ENCODE results near the gene HOXA3. TPM values are rescaled to one million over a fixed set of nuclear protein-coding genes. Genes with fewer than 3 reads are reported as not detected.

HOXA3 gene
- total and polyA plus RNA-seq, 4 experiments from 2014 or later = 0.07 TPM; not detected in 3

DNA sequence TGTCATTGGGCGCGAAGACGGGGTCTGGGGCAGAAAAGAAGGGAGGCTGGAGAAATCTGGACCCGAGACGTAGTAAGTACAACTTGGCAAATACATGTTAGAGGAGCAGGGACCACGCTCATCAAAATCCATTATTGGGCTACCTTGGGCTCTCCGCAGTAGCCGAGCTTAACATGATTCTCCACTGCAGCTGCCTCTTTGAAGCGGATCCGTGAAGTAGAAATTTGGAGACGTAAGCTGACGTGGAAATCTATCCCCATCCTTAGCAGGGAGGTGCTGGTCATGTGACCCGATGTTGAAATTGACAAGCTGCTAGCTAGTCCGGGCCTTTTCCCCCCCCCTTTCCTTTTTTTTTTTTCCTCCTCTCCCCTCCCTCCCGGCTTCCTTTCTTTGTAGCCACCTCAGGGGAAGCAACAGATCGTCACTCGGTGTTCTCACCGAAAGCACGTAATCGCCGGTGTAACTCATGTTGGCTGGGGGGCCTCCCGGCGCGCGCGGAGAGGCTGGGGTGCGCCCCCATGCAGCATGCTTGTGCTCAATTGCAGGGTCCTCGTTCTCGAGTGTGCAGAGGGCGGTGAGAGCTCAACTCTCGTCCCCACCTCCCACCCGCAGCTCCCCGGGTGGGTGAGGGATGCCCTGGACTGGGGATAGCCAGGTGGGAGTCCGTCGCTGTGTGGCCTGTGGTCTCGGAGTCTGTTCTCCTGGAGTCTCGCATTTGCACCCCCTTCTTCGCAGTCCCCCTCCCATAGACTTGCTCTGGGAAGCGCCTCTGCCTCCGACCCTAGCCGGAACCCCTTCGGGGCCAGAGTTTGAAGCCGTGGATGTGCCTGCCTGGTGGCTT is 32.9 kb upstream of the HOXA3 start, which contains the start of gene HOXA11:
HOXA11 (minus strand) TSS at position 220 of the 841 bp plus-strand sequence; CDS start at position 132, 88 bp downstream.
- peak within 1 kb of the TSS in 6 of 7 donors; percentile 64 to 89 (median 68) for H3K27ac Mint-ChIP-seq
- H3K4me1 Mint-ChIP-seq = peaks cover 29 to 63% (median 44%) of the 10 kb centered on the region in 4 donors
- H3K4me3 Mint-ChIP-seq = peak within 1 kb of the TSS; percentile 67 to 88 (median 77)
- ChIA-PET POLR2A (ENCODE audit: partially characterized antibody) (interaction anchor here (0.9 to 3.1 kb wide), 5 partner anchors 10 to 17 kb away, joined by 3 to 9 read pairs (median 3); no protein-coding TSS in a partner anchor), CTCF (ENCODE audit: partially characterized antibody) (interaction anchor here (0.5 to 1.6 kb wide), 4 partner anchors 9 to 577 kb away, joined by 3 to 8 read pairs (median 4); no protein-coding TSS in a partner anchor)
- H3K4me1 ChIP-seq (ENCODE audit: insufficient read depth, low read length) = peaks cover 59% of the 10 kb centered on the region
- no peaks in the 10 kb centered on the region for H3K36me3 ChIP-seq (ENCODE audit: insufficient read depth, low read length)
- H3K9me3 Mint-ChIP-seq = peaks cover 0 to 11% (median 1%) of the 10 kb centered on the region in 8 donors
- peaks cover 80% of the 10 kb centered on the region for H3K27me3 ChIP-seq (ENCODE audit: insufficient read depth, low read length)
- peaks cover 0 to 1% of the 10 kb centered on the region in 2 donors for H3K36me3 Mint-ChIP-seq
- intact Hi-C loops (cut with micrococcal nuclease) = no loop called here
- H3K27ac ChIP-seq (ENCODE audit: low read depth, low read length) = no peak within 1 kb of the TSS
- H3K27me3 Mint-ChIP-seq = peaks cover 65 to 74% of the 10 kb centered on the region in 2 donors
- no peaks in the 10 kb centered on the region for H3K9me3 ChIP-seq (ENCODE audit: control insufficient read depth in 1 of 2, low read length in 2 of 2)
- no peak for DNase-seq
- H3K4me3 ChIP-seq (ENCODE audit: low read length in 2 of 2) = peak within 1 kb of the TSS in 1 of 2 donors; percentile 39

DNA sequence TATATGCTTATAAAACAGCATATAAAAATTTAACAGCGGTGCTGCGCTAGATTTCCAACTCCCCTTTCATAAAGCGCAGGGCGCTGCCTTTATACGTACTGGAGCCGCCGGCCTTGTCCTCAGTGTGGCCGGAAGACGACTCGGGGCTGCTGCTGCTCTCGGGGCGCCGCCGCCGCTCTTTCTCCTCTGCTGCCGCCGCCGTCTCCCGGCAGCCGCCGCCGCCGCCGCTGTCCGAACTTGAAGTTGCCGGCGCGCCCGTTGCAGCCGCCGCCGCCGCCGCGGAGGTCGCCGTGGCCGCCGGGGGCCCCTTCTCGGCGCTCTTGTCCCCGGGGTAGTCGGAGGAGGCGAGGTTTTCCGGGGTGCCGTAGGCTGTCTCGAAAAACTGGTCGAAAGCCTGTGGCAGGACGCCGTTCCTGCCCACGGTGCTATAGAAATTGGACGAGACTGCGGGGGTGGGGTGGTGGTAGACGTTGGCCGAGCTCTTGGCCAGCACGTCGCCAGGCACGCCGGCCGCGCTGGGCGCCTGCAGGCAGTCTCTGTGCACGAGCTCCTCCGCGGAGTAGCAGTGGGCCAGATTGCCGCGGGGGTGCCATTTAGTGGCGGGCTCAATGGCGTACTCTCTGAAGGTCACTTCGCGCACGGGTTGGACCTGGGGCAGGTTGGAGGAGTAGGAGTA is 32.1 kb upstream of the HOXA3 start:
- peak in 1 of 5 donors; percentile 37 for DNase-seq

DNA sequence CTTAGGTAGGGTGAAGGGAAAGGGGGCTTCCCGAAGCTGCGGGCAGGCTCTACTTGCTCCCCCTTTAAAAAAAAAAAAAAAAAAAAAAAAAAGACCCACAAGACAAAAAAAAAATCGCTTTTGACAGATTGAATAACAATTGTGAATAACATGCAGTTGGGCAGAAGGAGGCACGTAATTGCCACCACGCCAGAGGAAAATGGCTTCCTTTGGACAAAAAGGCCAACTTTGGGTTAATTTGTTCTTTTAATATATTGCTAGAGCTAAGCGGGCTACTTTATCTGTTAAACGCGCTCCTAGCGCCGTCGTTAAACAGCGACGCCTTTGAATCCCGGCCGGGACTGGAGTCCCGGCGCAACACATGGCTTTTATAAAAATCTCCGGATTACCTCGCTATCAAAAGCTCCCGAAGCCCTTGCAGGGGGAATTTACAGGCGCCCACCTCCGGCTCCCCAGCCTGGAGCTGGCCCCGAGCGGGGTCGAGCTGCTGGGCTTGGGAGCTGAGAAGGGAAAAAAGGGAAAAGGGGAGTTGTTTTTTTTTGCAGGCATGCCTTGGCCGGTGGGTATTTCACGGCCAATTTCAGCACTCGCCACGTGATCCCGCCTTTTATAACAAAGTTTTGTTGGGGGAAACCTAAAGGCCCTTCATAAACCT is 31.4 kb upstream of the HOXA3 start:
- POLR2A ChIA-PET (ENCODE audit: partially characterized antibody) = interaction anchor here (0.5 to 2.0 kb wide), 7 partner anchors 10 to 984 kb away, joined by 3 to 9 read pairs (median 3); partner anchors contain the start of gene HOXA10
- peaks cover 1 to 4% of the 10 kb centered on the region in 2 donors for H3K36me3 Mint-ChIP-seq
- DNase-seq = no peak
- H3K9me3 ChIP-seq (ENCODE audit: control insufficient read depth in 1 of 2, low read length in 2 of 2) = no peaks in the 10 kb centered on the region
- intact Hi-C loops (cut with micrococcal nuclease) = loop anchor here (1.0 kb wide), 1 partner anchor 11 kb away; no protein-coding TSS in a partner anchor
- H3K27me3 Mint-ChIP-seq = peaks cover 67 to 73% of the 10 kb centered on the region in 2 donors
- peaks cover 76% of the 10 kb centered on the region for H3K27me3 ChIP-seq (ENCODE audit: insufficient read depth, low read length)
- no peak overlapping the region for H3K4me3 ChIP-seq (ENCODE audit: low read length in 2 of 2)
- H3K4me1 ChIP-seq (ENCODE audit: insufficient read depth, low read length) = peaks cover 55% of the 10 kb centered on the region
- no peaks in the 10 kb centered on the region for H3K36me3 ChIP-seq (ENCODE audit: insufficient read depth, low read length)
- H3K27ac Mint-ChIP-seq = peak overlapping the region in 3 of 7 donors; percentile 62 to 89 (median 68)
- CTCF ChIA-PET (ENCODE audit: partially characterized antibody) = interaction anchor here (1.0 to 1.6 kb wide), 3 partner anchors 11 to 508 kb away, joined by 3 to 6 read pairs (median 3); no protein-coding TSS in a partner anchor
- H3K27ac ChIP-seq (ENCODE audit: low read depth, low read length) = no peak overlapping the region
- peak overlapping the region in 7 of 8 donors; percentile 61 to 77 (median 72) for H3K4me3 Mint-ChIP-seq
- peaks cover 27 to 59% (median 42%) of the 10 kb centered on the region in 4 donors for H3K4me1 Mint-ChIP-seq
- H3K9me3 Mint-ChIP-seq = peaks cover 0 to 15% (median 1%) of the 10 kb centered on the region in 8 donors

More for the DNA sequence above, 32.1 kb upstream of the HOXA3 start:
- Mint-ChIP-seq H3K36me3 (peaks cover 1 to 4% of the 10 kb centered on the region in 2 donors), H3K27ac (peak overlapping the region in 6 of 7 donors; percentile 3 to 89 (median 65)), H3K4me1 (peaks cover 27 to 61% (median 44%) of the 10 kb centered on the region in 4 donors), H3K27me3 (peaks cover 61 to 70% of the 10 kb centered on the region in 2 donors), H3K4me3 (peak overlapping the region; percentile 64 to 88 (median 76)), H3K9me3 (peaks cover 0 to 11% (median 1%) of the 10 kb centered on the region in 8 donors)
- ChIA-PET POLR2A (ENCODE audit: partially characterized antibody) (interaction anchor here (0.6 to 3.1 kb wide), 8 partner anchors 10 to 334 kb away, joined by 3 to 9 read pairs (median 3); partner anchors contain the start of gene HOXA10), CTCF (ENCODE audit: partially characterized antibody) (interaction anchor here (0.5 to 1.6 kb wide), 4 partner anchors 12 to 576 kb away, joined by 3 to 8 read pairs (median 6); no protein-coding TSS in a partner anchor)
- Histone ChIP-seq H3K27ac (ENCODE audit: low read depth, low read length) (no peak overlapping the region), H3K9me3 (ENCODE audit: control insufficient read depth in 1 of 2, low read length in 2 of 2) (no peaks in the 10 kb centered on the region), H3K36me3 (ENCODE audit: insufficient read depth, low read length) (no peaks in the 10 kb centered on the region), H3K27me3 (ENCODE audit: insufficient read depth, low read length) (peaks cover 77% of the 10 kb centered on the region), H3K4me1 (ENCODE audit: insufficient read depth, low read length) (peaks cover 60% of the 10 kb centered on the region), H3K4me3 (ENCODE audit: low read length in 2 of 2) (peak overlapping the region in 1 of 2 donors; percentile 39)
- intact Hi-C loops (cut with micrococcal nuclease) = loop anchor here (1.0 kb wide), 1 partner anchor 11 kb away; no protein-coding TSS in a partner anchor

DNA sequence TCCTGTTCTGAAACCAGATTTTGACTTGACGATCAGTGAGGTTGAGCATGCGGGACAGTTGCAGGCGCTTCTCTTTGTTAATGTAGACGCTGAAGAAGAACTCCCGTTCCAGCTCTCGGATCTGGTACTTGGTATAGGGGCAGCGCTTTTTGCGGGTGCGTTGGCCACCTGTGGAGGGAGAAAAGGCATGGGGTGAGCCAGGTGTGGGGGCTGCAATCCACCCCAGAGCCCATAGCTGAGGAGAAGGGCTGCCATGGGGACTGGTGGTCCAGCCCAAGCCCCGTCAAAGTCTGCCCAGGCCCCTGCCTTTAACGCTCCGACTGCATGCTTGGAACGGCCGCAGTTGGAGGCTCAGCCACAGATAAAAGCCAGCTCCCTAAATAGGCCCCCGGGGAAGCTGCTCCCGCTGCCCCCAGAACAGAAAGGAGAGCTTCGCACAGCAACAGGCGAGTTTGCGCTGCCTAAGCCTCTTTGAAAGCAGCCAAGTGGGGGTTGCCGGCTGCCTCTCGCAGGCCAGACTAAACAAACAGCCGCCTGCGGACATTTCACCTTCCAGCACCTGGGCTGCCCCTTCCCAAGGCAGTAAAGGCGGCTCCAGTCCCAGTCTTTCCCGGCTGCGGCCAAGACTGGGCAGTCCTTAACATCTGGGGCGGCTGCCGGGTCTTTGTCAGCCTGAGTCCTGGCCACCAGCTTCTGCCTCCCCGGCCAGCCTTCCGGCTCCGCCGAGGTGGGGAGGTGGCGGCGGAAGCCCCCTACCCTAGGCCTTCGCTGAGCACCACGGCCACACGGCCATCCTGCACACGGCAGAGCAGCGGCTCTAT is 30.7 kb upstream of the HOXA3 start:
- H3K4me1 Mint-ChIP-seq = peaks cover 21 to 52% (median 35%) of the 10 kb centered on the region in 4 donors
- intact Hi-C loops (cut with micrococcal nuclease) = no loop called here

DNA sequence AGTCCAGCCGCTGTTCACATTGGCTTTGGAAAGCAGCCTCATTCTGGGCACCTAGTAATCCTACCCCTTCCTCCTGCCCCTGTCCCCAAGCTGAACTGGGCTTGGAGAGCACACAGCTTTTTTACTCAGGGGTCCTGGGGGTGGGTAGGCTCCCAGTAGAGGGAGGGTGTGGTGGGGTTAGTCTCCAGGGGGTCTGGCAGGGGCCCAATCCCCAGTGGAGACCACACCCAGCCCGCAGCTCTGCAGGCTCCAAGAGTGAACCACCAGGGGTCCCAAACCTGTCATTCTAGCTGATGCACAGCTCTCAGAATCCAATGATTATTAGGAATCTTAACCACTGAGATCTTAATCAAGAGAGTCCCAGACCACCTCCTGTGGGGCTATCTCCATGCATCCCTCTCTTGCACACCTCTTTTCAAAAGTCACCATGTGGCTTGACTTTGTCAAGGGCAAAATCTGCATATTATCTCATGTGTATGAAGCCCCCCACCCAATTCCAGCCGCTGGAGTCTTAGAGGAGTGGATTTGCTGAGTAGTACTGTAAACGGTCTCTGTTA is 30.0 kb upstream of the HOXA3 start:
- Mint-ChIP-seq H3K4me3 (no peak overlapping the region), H3K36me3 (peaks cover 1 to 4% of the 10 kb centered on the region in 2 donors), H3K9me3 (peaks cover 0 to 15% (median 1%) of the 10 kb centered on the region in 8 donors), H3K27me3 (peaks cover 63 to 72% of the 10 kb centered on the region in 2 donors), H3K4me1 (peaks cover 20 to 44% (median 30%) of the 10 kb centered on the region in 4 donors), H3K27ac (peak overlapping the region in 2 of 7 donors; percentile 37 to 89)
- ChIA-PET CTCF (ENCODE audit: partially characterized antibody) (interaction anchor here (0.6 to 1.6 kb wide), 5 partner anchors 8 to 42 kb away, joined by 3 to 6 read pairs (median 5); no protein-coding TSS in a partner anchor), POLR2A (ENCODE audit: partially characterized antibody) (interaction anchor here (1.2 to 2.0 kb wide), 2 partner anchors 8 kb away, joined by 3 to 9 read pairs; partner anchors contain the start of gene HOXA10)
- intact Hi-C loops (cut with micrococcal nuclease) = no loop called here
- Histone ChIP-seq H3K27me3 (ENCODE audit: insufficient read depth, low read length) (peaks cover 62% of the 10 kb centered on the region), H3K27ac (ENCODE audit: low read depth, low read length) (no peak overlapping the region), H3K4me3 (ENCODE audit: low read length in 2 of 2) (no peak overlapping the region), H3K36me3 (ENCODE audit: insufficient read depth, low read length) (no peaks in the 10 kb centered on the region), H3K9me3 (ENCODE audit: control insufficient read depth in 1 of 2, low read length in 2 of 2) (no peaks in the 10 kb centered on the region), H3K4me1 (ENCODE audit: insufficient read depth, low read length) (peaks cover 41% of the 10 kb centered on the region)
- DNase-seq = no peak

More for the DNA sequence above, 30.7 kb upstream of the HOXA3 start:
- H3K9me3 Mint-ChIP-seq = peaks cover 0 to 15% (median 1%) of the 10 kb centered on the region in 8 donors
- H3K27me3 Mint-ChIP-seq = peaks cover 65 to 72% of the 10 kb centered on the region in 2 donors
- H3K4me3 Mint-ChIP-seq = peak overlapping the region in 3 of 8 donors; percentile 25 to 77 (median 29)
- ChIA-PET CTCF (ENCODE audit: partially characterized antibody) (interaction anchor here (1.0 to 1.6 kb wide), 5 partner anchors 8 to 508 kb away, joined by 3 to 6 read pairs (median 5); no protein-coding TSS in a partner anchor), POLR2A (ENCODE audit: partially characterized antibody) (interaction anchor here (0.5 to 2.0 kb wide), 6 partner anchors 8 to 983 kb away, joined by 3 to 9 read pairs (median 3); partner anchors contain the start of gene HOXA10)
- no peak for DNase-seq
- H3K27ac Mint-ChIP-seq = peak overlapping the region in 3 of 7 donors; percentile 37 to 89 (median 48)
- H3K27ac ChIP-seq (ENCODE audit: low read depth, low read length) = no peak overlapping the region
- H3K4me3 ChIP-seq (ENCODE audit: low read length in 2 of 2) = no peak overlapping the region
- H3K9me3 ChIP-seq (ENCODE audit: control insufficient read depth in 1 of 2, low read length in 2 of 2) = no peaks in the 10 kb centered on the region
- peaks cover 48% of the 10 kb centered on the region for H3K4me1 ChIP-seq (ENCODE audit: insufficient read depth, low read length)
- peaks cover 69% of the 10 kb centered on the region for H3K27me3 ChIP-seq (ENCODE audit: insufficient read depth, low read length)
- peaks cover 1 to 4% of the 10 kb centered on the region in 2 donors for H3K36me3 Mint-ChIP-seq
- H3K36me3 ChIP-seq (ENCODE audit: insufficient read depth, low read length) = no peaks in the 10 kb centered on the region
